Measurements from ENCODE around the gene PLAA. TPM values are rescaled to one million over a fixed set of nuclear protein-coding genes. Genes with fewer than 3 reads are reported as not detected.
A peak's percentile ranks its signal among the peaks of the same experiment; 100 is the strongest.

Gene PLAA
- 10 to 100 TPM; 28.6 to 32.9 TPM for total RNA-seq
- total RNA-seq = 38.5 to 41.2 reads per million in 2 donors

DNA sequence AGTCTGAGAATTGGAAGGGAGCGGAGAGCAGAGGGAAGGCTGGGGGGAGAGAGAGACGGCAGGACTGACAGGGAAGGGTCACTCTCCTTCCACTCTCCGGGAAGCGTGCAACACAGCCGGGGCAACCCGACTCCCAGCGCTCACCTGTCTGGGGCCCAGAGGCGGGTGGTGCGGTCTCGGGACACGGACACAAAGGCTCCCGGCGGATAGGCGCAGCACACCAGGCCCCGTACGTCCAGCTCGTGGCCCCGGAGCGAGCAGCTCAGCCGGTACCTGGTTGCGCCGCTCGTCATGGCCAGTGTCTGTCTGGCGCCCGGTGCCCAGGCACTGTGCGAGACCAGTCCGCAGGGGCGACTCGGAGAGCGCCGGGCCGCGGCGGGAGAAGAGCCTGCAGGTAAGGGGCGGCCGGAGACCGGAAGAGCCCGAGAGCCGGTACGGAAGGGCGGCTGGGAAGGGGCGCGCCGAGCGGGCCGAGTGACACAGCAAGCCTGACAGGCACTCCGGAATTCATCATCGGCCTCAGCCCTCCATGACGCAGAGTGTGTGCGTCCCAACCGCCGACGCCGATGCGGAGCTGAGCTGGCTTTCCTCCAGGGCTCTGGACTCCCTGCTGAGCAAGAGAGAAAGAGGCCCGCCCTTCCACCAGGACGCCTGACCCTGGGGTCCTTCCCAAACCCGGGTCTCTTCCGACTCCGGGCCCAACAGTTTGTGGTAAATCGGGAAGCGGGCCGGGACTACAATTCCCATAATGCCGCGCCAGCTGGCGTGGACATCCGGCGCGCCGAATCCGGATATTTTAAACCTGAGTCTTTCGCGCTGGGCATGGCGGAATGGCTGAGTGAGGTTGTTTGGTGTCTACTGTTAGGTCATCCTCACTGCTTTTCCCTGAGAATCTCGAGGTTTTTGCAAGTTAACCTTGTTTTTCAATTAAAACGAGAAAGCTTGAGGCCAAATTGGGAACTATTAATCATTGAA lies at the start of gene PLAA:
Gene PLAA (minus strand): TSS at position 490 of the 975 bp plus-strand sequence. CDS start 197 bp downstream, at position 293.
- DNase-seq (peak; percentile 71 to 76 (median 75)), ATAC-seq (peak; percentile 96)
- Mint-ChIP-seq H3K4me3 (peak within 1 kb of the TSS; percentile 95), H3K4me1 (peaks cover 30% of the 10 kb centered on the region), H3K36me3 (ENCODE audit: low read depth) (no peaks in the 10 kb centered on the region), H3K27ac (peak within 1 kb of the TSS; percentile 95), H3K27me3 (peaks cover 11% of the 10 kb centered on the region)
- H3K9me3 ChIP-seq (ENCODE audit: control insufficient read depth, low read length, poor library complexity, severe bottlenecking) = no peaks in the 10 kb centered on the region

- peaks cover 2% of the 10 kb centered on the region for H3K36me3 Mint-ChIP-seq (ENCODE audit: low read depth)
- H3K4me1 Mint-ChIP-seq = no peaks in the 10 kb centered on the region
- no peaks in the 10 kb centered on the region for H3K9me3 ChIP-seq (ENCODE audit: control insufficient read depth, low read length, poor library complexity, severe bottlenecking)
- H3K27ac Mint-ChIP-seq = no peak overlapping the region
- no peak overlapping the region for H3K4me3 Mint-ChIP-seq
- ATAC-seq (no peak), DNase-seq (no peak)
- H3K27me3 Mint-ChIP-seq = no peaks in the 10 kb centered on the region
Observed at GRCh38 chr9:26995810-26996209, 48.8 kb upstream of the PLAA start.

DNA sequence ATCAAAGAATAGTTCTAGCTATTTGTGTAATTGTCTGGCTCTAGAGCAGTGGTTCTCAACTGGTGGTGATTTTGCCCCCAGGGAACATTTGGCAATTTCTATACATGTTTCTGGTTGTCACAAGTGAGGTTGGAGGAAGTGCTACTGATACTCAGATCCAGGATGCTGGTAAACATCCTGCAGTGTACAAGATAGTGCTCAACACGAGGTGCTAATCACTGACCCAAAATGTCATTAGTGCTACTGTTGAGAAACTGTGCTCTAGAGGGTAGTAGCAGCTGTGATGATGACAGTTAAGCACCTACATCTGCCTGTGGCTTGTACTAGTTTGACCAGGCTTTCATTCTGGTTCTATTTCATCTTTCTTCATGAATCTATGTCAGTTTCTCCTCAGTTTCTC lies 36.3 kb upstream of the PLAA start:
- DNase-seq = no peak
- Mint-ChIP-seq H3K27ac (peak overlapping the region; percentile 59), H3K4me3 (no peak overlapping the region), H3K27me3 (no peaks in the 10 kb centered on the region), H3K4me1 (no peaks in the 10 kb centered on the region), H3K36me3 (ENCODE audit: low read depth) (peaks cover 9% of the 10 kb centered on the region)
- no peaks in the 10 kb centered on the region for H3K9me3 ChIP-seq (ENCODE audit: control insufficient read depth, low read length, poor library complexity, severe bottlenecking)
- ATAC-seq = no peak

GRCh38 chr9:26975728-26976707 lies 29.0 kb upstream of the PLAA start:
- H3K9me3 ChIP-seq (ENCODE audit: control insufficient read depth, low read length, poor library complexity, severe bottlenecking) = no peaks in the 10 kb centered on the region
- Mint-ChIP-seq H3K36me3 (ENCODE audit: low read depth) (no peaks in the 10 kb centered on the region), H3K4me1 (peaks cover 2% of the 10 kb centered on the region), H3K27me3 (no peaks in the 10 kb centered on the region), H3K4me3 (peak overlapping the region; percentile 57), H3K27ac (no peak overlapping the region)
- ATAC-seq = no peak
- DNase-seq = no peak

GRCh38 chr9:26974927-26975326 lies 27.9 kb upstream of the PLAA start:
- DNase-seq = no peak
- no peak overlapping the region for H3K27ac Mint-ChIP-seq
- H3K4me3 Mint-ChIP-seq = no peak overlapping the region
- peaks cover 2% of the 10 kb centered on the region for H3K4me1 Mint-ChIP-seq
- no peaks in the 10 kb centered on the region for H3K9me3 ChIP-seq (ENCODE audit: control insufficient read depth, low read length, poor library complexity, severe bottlenecking)
- no peak for ATAC-seq
- H3K27me3 Mint-ChIP-seq = no peaks in the 10 kb centered on the region
- H3K36me3 Mint-ChIP-seq (ENCODE audit: low read depth) = no peaks in the 10 kb centered on the region

GRCh38 chr9:26973989-26974388 lies 26.9 kb upstream of the PLAA start:
- DNase-seq (no peak), ATAC-seq (no peak)
- no peaks in the 10 kb centered on the region for H3K27me3 Mint-ChIP-seq
- no peaks in the 10 kb centered on the region for H3K36me3 Mint-ChIP-seq (ENCODE audit: low read depth)
- no peak overlapping the region for H3K27ac Mint-ChIP-seq
- H3K4me1 Mint-ChIP-seq = peaks cover 2% of the 10 kb centered on the region
- H3K9me3 ChIP-seq (ENCODE audit: control insufficient read depth, low read length, poor library complexity, severe bottlenecking) = no peaks in the 10 kb centered on the region
- no peak overlapping the region for H3K4me3 Mint-ChIP-seq

DNA sequence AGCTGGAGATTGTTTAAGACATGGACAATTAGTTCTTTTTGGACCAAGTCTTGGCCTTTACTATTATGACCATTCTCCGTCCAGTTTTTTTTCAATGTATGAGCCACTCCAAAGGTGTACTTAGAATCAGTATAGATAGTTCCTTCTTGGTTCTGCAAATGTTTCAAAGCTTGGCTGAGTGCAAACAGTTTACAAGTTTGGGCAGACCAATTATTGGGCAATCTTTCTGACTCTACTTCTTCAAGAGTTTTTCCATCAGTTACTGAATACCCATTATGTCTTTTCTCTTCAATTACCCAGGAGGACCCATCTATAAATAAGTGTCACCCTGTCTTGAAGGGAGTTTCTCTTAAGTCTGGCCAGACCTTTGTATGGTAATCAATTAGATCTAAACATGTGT lies 24.7 kb upstream of the PLAA start:
- Mint-ChIP-seq H3K4me3 (no peak overlapping the region), H3K27ac (no peak overlapping the region), H3K27me3 (no peaks in the 10 kb centered on the region), H3K4me1 (peaks cover 2% of the 10 kb centered on the region), H3K36me3 (ENCODE audit: low read depth) (no peaks in the 10 kb centered on the region)
- ATAC-seq = no peak
- H3K9me3 ChIP-seq (ENCODE audit: control insufficient read depth, low read length, poor library complexity, severe bottlenecking) = no peaks in the 10 kb centered on the region
- DNase-seq = no peak

DNA sequence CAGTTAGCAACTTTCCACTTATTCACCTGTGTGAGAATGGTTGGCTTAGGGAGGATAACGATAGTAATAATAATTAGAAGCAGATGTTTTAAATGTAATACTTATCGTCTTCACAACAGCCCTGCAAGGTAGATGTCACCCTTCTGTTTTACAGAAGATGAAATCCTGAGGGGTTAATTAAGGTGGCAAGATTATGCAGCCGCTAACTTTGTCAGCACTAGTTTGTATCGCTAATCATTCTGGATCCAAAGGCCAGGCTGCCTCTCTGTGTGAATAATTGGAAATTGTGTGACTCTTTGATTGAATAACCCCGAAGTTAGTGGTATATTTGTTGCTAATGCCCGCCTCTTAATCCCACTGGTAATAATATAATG lies 9.8 kb upstream of the PLAA start:
- H3K27ac Mint-ChIP-seq = peak overlapping the region; percentile 96
- peaks cover 3% of the 10 kb centered on the region for H3K36me3 Mint-ChIP-seq (ENCODE audit: low read depth)
- peaks cover 23% of the 10 kb centered on the region for H3K4me1 Mint-ChIP-seq
- H3K9me3 ChIP-seq (ENCODE audit: control insufficient read depth, low read length, poor library complexity, severe bottlenecking) = no peaks in the 10 kb centered on the region
- ATAC-seq (no peak), DNase-seq (no peak)
- peak overlapping the region; percentile 88 for H3K4me3 Mint-ChIP-seq
- H3K27me3 Mint-ChIP-seq = no peaks in the 10 kb centered on the region

GRCh38 chr9:26955921-26956859 lies 9.1 kb upstream of the PLAA start, which contains the start of gene IFT74:
IFT74 (plus strand) TSS chr9:26956412; CDS start chr9:26961968, 5,556 bp downstream.
- Mint-ChIP-seq H3K4me1 (peaks cover 19% of the 10 kb centered on the region), H3K4me3 (peak within 1 kb of the TSS; percentile 88), H3K27me3 (no peaks in the 10 kb centered on the region), H3K36me3 (ENCODE audit: low read depth) (no peaks in the 10 kb centered on the region), H3K27ac (peak within 1 kb of the TSS; percentile 96)
- ATAC-seq = peak; percentile 100
- no peaks in the 10 kb centered on the region for H3K9me3 ChIP-seq (ENCODE audit: control insufficient read depth, low read length, poor library complexity, severe bottlenecking)
- DNase-seq = peak; percentile 84 to 92 (median 87)

DNA sequence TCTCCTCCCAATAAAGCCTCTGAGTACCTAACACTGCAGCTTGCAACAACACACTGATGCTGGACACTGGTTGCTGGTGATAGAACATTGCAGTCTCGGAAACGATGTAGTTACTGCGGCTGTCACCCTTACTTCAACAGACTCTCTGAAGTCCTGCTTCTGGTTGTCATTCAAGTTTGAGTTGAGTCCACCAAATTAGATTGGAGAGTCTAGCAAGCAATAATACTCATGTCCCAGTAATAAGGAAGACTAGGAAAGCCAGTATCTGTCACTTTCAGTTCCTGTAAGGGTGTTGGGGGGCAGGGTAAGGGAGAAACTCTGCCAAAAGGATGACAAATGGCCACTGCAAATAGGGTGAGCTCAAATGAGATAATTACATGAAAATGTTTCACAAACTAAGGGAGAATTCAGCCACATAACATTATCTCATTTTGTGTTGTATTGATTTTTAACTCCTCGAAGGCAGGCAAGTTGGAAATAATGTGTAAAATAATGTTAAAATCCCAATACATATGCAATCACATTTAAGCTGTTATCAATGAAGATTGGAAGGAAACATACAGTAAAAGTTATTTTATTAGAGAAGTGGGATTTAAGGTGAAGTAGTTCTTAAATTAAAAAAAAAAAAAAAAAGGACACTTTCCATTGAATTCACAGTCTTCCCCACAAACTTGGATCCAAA lies 8.3 kb upstream of the PLAA start:
- H3K27me3 Mint-ChIP-seq = no peaks in the 10 kb centered on the region
- peak overlapping the region; percentile 88 for H3K4me3 Mint-ChIP-seq
- no peaks in the 10 kb centered on the region for H3K9me3 ChIP-seq (ENCODE audit: control insufficient read depth, low read length, poor library complexity, severe bottlenecking)
- no peak for ATAC-seq
- no peak for DNase-seq
- H3K4me1 Mint-ChIP-seq = peaks cover 19% of the 10 kb centered on the region
- H3K27ac Mint-ChIP-seq = peak overlapping the region; percentile 96
- no peaks in the 10 kb centered on the region for H3K36me3 Mint-ChIP-seq (ENCODE audit: low read depth)

GRCh38 chr9:26954050-26954508 lies 7.0 kb upstream of the PLAA start:
- no peaks in the 10 kb centered on the region for H3K36me3 Mint-ChIP-seq (ENCODE audit: low read depth)
- peaks cover 5% of the 10 kb centered on the region for H3K27me3 Mint-ChIP-seq
- DNase-seq = no peak
- H3K4me1 Mint-ChIP-seq = peaks cover 19% of the 10 kb centered on the region
- no peak for ATAC-seq
- no peaks in the 10 kb centered on the region for H3K9me3 ChIP-seq (ENCODE audit: control insufficient read depth, low read length, poor library complexity, severe bottlenecking)
- H3K4me3 Mint-ChIP-seq = peak overlapping the region; percentile 71
- H3K27ac Mint-ChIP-seq = peak overlapping the region; percentile 59

GRCh38 chr9:26951794-26952193 lies 4.8 kb upstream of the PLAA start:
- peaks cover 19% of the 10 kb centered on the region for H3K4me1 Mint-ChIP-seq
- DNase-seq (no peak), ATAC-seq (no peak)
- no peaks in the 10 kb centered on the region for H3K36me3 Mint-ChIP-seq (ENCODE audit: low read depth)
- peaks cover 11% of the 10 kb centered on the region for H3K27me3 Mint-ChIP-seq
- H3K27ac Mint-ChIP-seq = no peak overlapping the region
- H3K9me3 ChIP-seq (ENCODE audit: control insufficient read depth, low read length, poor library complexity, severe bottlenecking) = no peaks in the 10 kb centered on the region
- no peak overlapping the region for H3K4me3 Mint-ChIP-seq
